KMS-11 (cell line): Measurements from ENCODE around the gene RAPGEF5.

Source experiments
- H2AFZ ChIP-seq: fragments of 200-600 bp; sonication (generic); 2 replicates; pipeline ENCODE4 v1.6.1; 2016; ENCODE audit warnings: antibody characterized with exemption, mixed run types, low read depth
- H3K27ac ChIP-seq: fragments of 200-600 bp; sonication (generic); 2 replicates; pipeline ENCODE4 v1.6.1; 2016; ENCODE audit warnings: mild to moderate bottlenecking, mixed run types
- H3K27me3 ChIP-seq: fragments of 200-600 bp; sonication (generic); 2 replicates; pipeline ENCODE4 v1.6.1; 2017; ENCODE audit warnings: mild to moderate bottlenecking, low read depth, mixed run types, moderate library complexity; ENCODE audit not compliant: insufficient read depth
- H3K36me3 ChIP-seq: fragments of 200-600 bp; sonication (generic); 2 replicates; pipeline ENCODE4 v1.6.1; 2017; ENCODE audit warnings: mild to moderate bottlenecking, mixed run types; ENCODE audit not compliant: insufficient read depth
- H3K4me1 ChIP-seq: fragments of 200-600 bp; sonication (generic); 2 replicates; pipeline ENCODE4 v1.6.1; 2016; ENCODE audit warnings: mild to moderate bottlenecking, low read depth, mixed run types; ENCODE audit not compliant: poor library complexity, severe bottlenecking
- H3K4me2 ChIP-seq: fragments of 200-600 bp; sonication (generic); 2 replicates; pipeline ENCODE4 v1.7.0; 2016; ENCODE audit warnings: mild to moderate bottlenecking, mixed run types
- H3K4me3 ChIP-seq: fragments of 200-600 bp; sonication (generic); IDR thresholded peaks from 2 replicates; pipeline ENCODE4 v1.6.1; 2017; ENCODE audit warnings: low read depth, low read length, mixed read lengths; ENCODE audit not compliant: insufficient read depth
- H3K79me2 ChIP-seq: fragments of 200-600 bp; sonication (generic); 2 replicates; pipeline ENCODE4 v1.6.1; 2016; ENCODE audit warnings: low read depth, mixed run types; ENCODE audit not compliant: insufficient read depth
- H3K9ac ChIP-seq: fragments of 200-600 bp; sonication (generic); 2 replicates; pipeline ENCODE4 v1.6.1; 2016; ENCODE audit warnings: mild to moderate bottlenecking, mixed run types
- H4K20me1 ChIP-seq: fragments of 200-600 bp; sonication (generic); 2 replicates; pipeline ENCODE4 v1.6.1; 2016; ENCODE audit warnings: mild to moderate bottlenecking, mixed run types; ENCODE audit not compliant: insufficient read depth
- CTCF ChIP-seq: fragments of 200-600 bp; sonication (generic); conservative IDR thresholded peaks from 2 replicates; pipeline ENCODE4 v1.6.1; 2017; ENCODE audit warnings: low read depth, mild to moderate bottlenecking, antibody characterized with exemption, low read length, moderate library complexity, mixed read lengths

Gene RAPGEF5

GRCh38 chr7:22142572-22142971, 214.4 kb downstream of the RAPGEF5 start:
- Histone ChIP-seq H3K4me2 (no peak overlapping the region), H3K27ac (no peak overlapping the region), H4K20me1 (no peaks in the 10 kb centered on the region), H3K27me3 (no peaks in the 10 kb centered on the region), H3K36me3 (no peaks in the 10 kb centered on the region), H3K9ac (no peak overlapping the region), H3K4me1 (no peaks in the 10 kb centered on the region), H3K79me2 (no peaks in the 10 kb centered on the region), H3K4me3 (no peak overlapping the region), H2AFZ (no peak overlapping the region)
- no peak for TF ChIP-seq CTCF

- no peak for TF ChIP-seq CTCF
- Histone ChIP-seq H3K27ac (no peak overlapping the region), H3K4me3 (no peak overlapping the region), H3K79me2 (no peaks in the 10 kb centered on the region), H4K20me1 (no peaks in the 10 kb centered on the region), H3K4me2 (no peak overlapping the region), H3K27me3 (no peaks in the 10 kb centered on the region), H3K36me3 (no peaks in the 10 kb centered on the region), H3K9ac (no peak overlapping the region), H3K4me1 (no peaks in the 10 kb centered on the region), H2AFZ (no peak overlapping the region)
Observed at GRCh38 chr7:22141355-22141754, 215.6 kb downstream of the RAPGEF5 start.

GRCh38 chr7:22140578-22140977, 216.4 kb downstream of the RAPGEF5 start:
- H2AFZ ChIP-seq, result no peak overlapping the region
- H4K20me1 ChIP-seq, result no peaks in the 10 kb centered on the region
- no peak overlapping the region for H3K4me3 ChIP-seq
- H3K27ac ChIP-seq, result no peak overlapping the region
- H3K27me3 ChIP-seq, result no peaks in the 10 kb centered on the region
- no peak overlapping the region for H3K4me2 ChIP-seq
- no peaks in the 10 kb centered on the region for H3K36me3 ChIP-seq
- no peaks in the 10 kb centered on the region for H3K79me2 ChIP-seq
- TF ChIP-seq CTCF, result no peak
- no peaks in the 10 kb centered on the region for H3K4me1 ChIP-seq
- H3K9ac ChIP-seq, result no peak overlapping the region

GRCh38 chr7:22138886-22139285, 218.1 kb downstream of the RAPGEF5 start:
- Histone ChIP-seq H2AFZ (no peak overlapping the region), H3K4me3 (no peak overlapping the region), H3K79me2 (no peaks in the 10 kb centered on the region), H3K27ac (no peak overlapping the region), H3K36me3 (no peaks in the 10 kb centered on the region), H4K20me1 (no peaks in the 10 kb centered on the region), H3K27me3 (no peaks in the 10 kb centered on the region), H3K4me1 (no peaks in the 10 kb centered on the region), H3K4me2 (no peak overlapping the region), H3K9ac (no peak overlapping the region)
- TF ChIP-seq CTCF, result no peak

- H3K27me3 ChIP-seq, result no peaks in the 10 kb centered on the region
- no peaks in the 10 kb centered on the region for H4K20me1 ChIP-seq
- no peak for TF ChIP-seq CTCF
- H3K4me1 ChIP-seq, result no peaks in the 10 kb centered on the region
- H3K79me2 ChIP-seq, result no peaks in the 10 kb centered on the region
- no peak overlapping the region for H3K9ac ChIP-seq
- H3K4me2 ChIP-seq, result no peak overlapping the region
- no peak overlapping the region for H3K27ac ChIP-seq
- no peak overlapping the region for H3K4me3 ChIP-seq
- no peak overlapping the region for H2AFZ ChIP-seq
- H3K36me3 ChIP-seq, result no peaks in the 10 kb centered on the region
Observed at GRCh38 chr7:22138106-22138505, 218.8 kb downstream of the RAPGEF5 start.
